HG02943 (cell line): Measurements from ENCODE around the gene PTPRN2.

ENCODE experiments used
- ATAC-seq: cut with Tn5 transposase; IDR thresholded peaks from one replicate; pipeline ENCODE4 v1.9.1; 2021; ENCODE audit warnings: mild to moderate bottlenecking, low read depth, moderate library complexity; ENCODE audit not compliant: unreplicated experiment

PTPRN2 gene

DNA sequence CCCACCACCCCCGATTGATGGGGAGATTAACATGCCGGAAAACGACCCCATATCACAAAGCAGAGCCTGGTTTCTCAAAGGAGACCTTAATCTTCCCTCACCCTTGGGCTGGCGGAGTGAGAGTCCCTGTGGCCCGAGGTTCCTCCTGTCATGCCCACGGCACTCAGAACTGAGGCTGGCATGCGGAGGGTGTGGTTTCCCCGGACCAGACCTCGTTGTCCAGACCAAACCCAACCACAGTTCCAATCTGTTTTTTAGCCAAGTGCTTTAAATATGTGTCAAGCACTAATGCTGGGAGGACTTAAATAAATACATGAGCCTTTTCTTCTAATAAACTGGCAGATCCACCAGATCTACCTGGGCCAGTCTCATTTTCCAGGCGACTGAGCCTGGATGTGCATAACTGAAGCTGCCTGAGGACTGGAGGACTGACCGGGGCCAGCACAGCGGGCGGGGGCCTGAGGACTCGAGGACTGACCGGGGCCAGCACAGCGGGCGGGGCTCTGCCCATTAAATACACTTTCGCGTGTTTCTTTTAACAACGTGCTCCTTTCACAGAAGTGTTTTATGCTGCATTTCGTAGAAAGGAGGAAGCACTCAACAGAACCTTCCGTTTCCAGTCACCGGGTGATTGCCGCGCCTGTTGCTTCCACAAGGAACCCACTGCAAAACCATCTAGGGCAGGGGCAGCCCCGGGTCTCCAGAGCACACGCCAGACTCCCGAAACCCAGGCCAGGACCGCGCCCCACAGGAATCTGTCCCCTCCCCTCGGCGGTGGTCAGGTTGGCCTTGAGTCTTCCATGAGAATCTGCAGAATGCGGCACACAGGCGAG lies 334.6 kb downstream of the PTPRN2 start:
- no peak for ATAC-seq

DNA sequence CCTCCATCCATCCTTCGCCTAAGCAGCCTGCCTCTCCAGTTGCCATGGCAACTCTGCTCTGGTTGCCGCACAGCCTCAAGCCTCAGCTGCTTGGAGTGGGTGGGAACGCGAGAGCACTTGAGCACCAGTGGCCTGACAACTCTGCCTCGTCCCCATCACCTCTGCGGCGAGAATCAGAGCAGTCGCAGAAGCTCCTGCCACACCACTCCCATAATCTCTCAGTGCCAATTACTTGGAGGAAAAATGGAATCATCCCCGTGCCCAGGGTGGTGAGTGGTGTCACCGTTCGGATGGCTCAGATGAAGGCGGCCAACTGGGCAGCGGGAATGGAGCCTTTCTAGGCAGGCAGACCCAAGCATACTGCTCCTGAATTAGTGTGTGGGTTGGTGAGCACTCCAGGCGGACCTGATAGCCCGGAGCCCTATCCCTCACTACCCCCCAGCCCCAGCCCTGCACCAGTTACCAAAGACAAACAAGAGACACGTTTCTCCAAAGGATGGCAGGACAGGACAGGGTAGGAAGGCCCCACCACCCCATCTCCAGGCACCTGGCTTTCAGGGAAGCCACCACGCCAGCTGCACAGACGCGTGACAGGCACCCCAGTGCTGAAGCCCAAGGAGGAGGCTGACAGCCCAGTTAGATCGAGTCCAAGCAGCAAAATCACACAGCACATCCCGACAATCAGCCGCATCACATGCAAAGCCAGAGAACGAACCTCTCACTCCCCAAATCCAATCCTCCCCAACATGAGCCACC lies 335.4 kb downstream of the PTPRN2 start:
- no peak for ATAC-seq

DNA sequence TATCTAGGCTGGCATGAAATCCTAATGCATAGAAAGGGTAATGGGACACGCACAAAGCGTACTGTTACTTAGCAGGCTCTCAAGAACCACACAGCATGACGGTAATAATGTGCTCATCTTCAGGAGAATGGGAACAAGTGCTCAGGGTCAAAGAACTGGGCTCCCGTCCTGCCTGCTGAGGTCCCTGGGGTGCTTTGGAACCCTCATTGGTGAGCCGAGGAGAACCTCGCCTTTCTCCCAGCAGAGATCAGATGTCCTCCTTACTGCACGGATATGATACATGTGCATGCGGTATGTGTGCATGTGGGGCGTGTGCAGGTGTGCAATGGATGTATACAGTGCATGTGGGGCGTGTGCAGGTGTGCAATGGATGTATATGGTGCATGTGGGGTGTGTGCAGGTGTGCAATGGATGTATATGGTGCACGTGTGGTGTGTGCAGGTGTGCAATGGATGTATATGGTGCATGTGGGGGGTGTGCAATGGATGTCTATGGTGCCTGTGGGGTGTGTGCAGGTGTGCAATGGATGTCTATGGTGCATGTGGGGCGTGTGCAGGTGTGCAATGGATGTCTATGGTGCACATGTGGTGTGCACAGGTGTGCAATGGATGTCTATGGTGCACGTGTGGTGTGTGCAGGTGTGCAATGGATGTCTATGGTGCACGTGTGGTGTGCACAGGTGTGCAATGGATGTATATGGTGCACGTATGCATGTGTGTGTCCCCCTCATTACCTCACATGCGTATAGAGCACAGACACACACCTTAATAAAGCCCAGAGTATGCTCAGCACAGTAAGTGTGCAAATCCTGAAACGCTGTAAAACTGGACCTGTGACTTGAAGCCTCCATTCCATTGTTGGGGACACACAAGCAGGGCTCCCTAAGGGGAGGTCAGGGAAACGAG lies 336.3 kb downstream of the PTPRN2 start:
- ATAC-seq: no peak

DNA sequence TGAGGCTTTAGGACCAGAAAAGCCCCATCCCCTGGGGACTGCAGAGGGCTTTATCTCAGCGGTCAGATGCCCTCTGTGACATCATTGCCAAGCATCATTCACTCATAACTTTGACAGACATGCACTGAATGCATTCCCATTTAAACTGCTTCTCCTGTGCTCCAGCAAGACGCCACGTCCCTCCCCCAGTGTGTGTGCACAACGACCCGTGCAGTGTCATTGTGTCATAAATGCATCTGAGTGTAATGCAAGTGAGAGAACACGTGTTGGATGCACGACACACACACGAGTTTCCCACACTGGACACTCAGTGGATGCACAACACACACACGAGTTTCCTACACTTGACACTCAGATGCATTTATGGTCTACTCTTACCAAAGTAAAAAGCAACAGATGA lies 337.9 kb downstream of the PTPRN2 start:
- ATAC-seq: no peak

GRCh38 chr7:158248816-158249215 lies 338.8 kb downstream of the PTPRN2 start:
- ATAC-seq: no peak

- no peak for ATAC-seq
Observed at GRCh38 chr7:158247758-158248487, 339.7 kb downstream of the PTPRN2 start.

DNA sequence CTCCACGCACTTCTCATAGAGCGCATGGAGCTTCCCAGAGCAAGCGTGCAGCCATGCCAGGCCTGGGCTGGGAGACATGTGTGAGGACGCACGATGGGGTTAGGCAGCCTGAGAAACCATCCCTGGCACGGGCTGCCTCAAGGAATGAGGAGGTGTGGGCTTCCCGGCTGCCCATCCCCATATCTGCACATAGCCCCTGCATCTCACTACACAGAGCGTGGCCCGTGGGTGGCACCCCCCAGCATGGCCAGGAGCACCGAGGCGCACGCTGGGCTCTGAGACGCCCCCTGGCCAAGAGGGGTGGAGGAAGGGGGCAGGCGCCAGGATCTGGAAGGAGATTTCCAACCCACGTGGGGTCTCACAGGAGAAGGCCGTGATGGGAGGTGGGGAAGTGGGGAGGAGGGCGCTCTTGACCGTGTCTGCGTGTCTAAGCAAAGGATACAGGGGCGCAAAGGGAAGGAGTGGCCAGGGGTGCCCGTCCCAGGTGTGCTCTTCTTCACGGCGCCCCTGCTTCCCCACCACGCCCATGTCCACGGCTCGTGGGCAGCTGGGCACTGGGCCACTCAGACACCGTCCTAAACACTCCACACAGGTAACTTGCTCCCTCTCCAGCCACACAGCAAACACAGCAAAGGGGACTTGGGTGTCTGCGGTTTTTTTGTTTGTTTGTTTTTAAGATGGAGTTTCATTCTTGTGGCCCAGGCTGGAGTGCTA lies 340.5 kb downstream of the PTPRN2 start:
- ATAC-seq: no peak

- ATAC-seq: no peak
Observed at GRCh38 chr7:158246272-158246959, 341.2 kb downstream of the PTPRN2 start.

DNA sequence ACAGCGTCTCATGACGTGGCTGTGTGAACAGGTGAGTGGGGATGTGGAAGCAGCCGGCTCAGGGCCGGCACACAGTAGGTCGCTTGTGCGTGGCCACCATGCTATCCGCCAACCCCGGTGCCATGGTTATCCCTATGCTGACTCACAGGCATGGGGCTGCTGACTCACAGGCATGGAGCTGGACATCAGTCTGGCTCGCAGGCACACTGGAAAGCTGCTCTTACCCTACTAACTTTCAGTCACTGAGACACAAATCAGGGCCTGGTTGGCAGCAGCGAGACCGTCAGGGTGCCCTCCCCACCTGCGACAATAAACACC lies 341.9 kb downstream of the PTPRN2 start:
- no peak for ATAC-seq

GRCh38 chr7:158244873-158245723 lies 342.5 kb downstream of the PTPRN2 start:
- ATAC-seq: no peak

- ATAC-seq: no peak
Observed at GRCh38 chr7:158244430-158244829, 343.2 kb downstream of the PTPRN2 start.

GRCh38 chr7:158241919-158242318 lies 345.7 kb downstream of the PTPRN2 start:
- no peak for ATAC-seq

DNA sequence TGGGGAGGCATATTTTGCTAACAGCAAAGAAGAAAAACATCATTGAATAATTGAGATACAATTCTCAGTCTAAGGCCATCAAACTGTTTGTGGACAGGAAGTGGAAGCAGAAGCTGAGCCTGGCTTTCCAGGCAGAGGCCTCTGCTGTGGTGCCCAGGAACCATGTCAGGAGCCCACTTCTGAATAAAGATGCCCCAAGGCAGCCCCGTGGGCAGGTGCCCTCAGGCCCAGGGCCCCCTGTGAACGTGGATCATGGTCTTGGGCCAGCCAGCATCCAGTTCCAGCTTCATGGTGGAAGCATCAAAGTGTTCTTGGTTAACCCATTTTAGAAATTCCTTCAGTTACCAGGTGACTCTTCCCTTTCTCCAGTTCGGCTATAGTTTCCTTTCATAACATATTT lies 346.8 kb downstream of the PTPRN2 start:
- ATAC-seq: no peak

GRCh38 chr7:158239290-158239981 lies 348.2 kb downstream of the PTPRN2 start:
- no peak for ATAC-seq

- ATAC-seq: no peak
Observed at GRCh38 chr7:158238616-158239289, 348.9 kb downstream of the PTPRN2 start.

DNA sequence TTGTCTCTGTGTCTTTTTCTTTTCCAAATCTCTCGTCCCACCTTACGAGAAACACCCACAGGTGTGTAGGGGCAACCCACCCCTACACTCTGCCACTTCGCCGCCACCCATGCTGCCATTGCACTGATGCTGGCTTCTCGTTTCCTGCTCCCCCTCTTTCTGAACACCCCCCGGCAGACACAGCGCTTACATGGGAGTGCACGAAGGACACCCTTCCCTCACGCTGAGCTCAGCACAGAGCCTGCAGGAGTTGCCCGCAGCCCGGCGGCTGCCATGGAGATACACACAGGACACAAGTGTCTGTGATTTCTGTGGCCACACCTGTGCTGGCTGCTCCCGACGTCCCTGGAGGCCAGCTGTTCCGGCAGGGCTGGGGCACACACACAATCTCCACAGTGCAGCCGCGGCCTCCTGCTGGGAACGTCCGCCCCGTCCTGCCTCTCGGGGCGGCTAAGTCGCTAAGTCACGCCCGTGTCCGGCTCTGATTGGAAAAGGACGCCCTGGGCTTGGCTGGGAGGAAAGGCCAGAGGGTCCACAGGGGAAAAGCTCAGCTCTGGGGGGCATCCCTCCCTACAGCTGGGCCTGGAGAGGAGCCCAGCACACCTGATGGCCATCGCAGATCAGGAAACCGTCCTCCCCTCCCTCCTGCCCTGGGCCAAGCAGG lies 349.8 kb downstream of the PTPRN2 start:
- no peak for ATAC-seq

GRCh38 chr7:158236400-158236799 lies 351.2 kb downstream of the PTPRN2 start:
- ATAC-seq: no peak
